Mammary epithelial cell (primary cell): ENCODE results near the gene SNAPC4.

Experiments
- CTCF ChIP-seq, 2 donors: IDR thresholded peaks in 1 of 2; conservative IDR thresholded peaks in 1 of 2; 2 replicates each; pipeline ENCODE4 v1.5.1; 2011 to 2012; ENCODE audit warnings: inconsistent platforms in 2 of 2, low read length in 2 of 2, mild to moderate bottlenecking in 2 of 2, control low read depth in 1 of 2, low read depth in 1 of 2; ENCODE audit not compliant: insufficient read depth in 1 of 2; ENCODE audit errors: extremely low read depth in 1 of 2
- EZH2 ChIP-seq: IDR thresholded peaks from 2 replicates; pipeline ENCODE4 v1.6.1; 2012; ENCODE audit warnings: low read length, inconsistent platforms, borderline replicate concordance

- TF ChIP-seq CTCF (conservative IDR thresholded peaks at IDR 0.05 in 1 of 2, IDR thresholded peaks at IDR 0.05 in 1 of 2; ENCODE audit: extremely low read depth in 1 of 2, insufficient read depth in 1 of 2, low read depth in 1 of 2, low read length in 2 of 2) (no peak), EZH2 (no peak)
Measured at GRCh38 chr9:136404801-136405136, 4.8 kb upstream of the SNAPC4 start.
